DMS 273 (cell line): ENCODE measurements around the gene NKX2-3.

Source experiments
- DNase-seq: peaks from one replicate; lab custom pipeline; 2025; ENCODE audit not compliant: unreplicated experiment; lab: John Stamatoyannopoulos, UW

Gene NKX2-3

DNA sequence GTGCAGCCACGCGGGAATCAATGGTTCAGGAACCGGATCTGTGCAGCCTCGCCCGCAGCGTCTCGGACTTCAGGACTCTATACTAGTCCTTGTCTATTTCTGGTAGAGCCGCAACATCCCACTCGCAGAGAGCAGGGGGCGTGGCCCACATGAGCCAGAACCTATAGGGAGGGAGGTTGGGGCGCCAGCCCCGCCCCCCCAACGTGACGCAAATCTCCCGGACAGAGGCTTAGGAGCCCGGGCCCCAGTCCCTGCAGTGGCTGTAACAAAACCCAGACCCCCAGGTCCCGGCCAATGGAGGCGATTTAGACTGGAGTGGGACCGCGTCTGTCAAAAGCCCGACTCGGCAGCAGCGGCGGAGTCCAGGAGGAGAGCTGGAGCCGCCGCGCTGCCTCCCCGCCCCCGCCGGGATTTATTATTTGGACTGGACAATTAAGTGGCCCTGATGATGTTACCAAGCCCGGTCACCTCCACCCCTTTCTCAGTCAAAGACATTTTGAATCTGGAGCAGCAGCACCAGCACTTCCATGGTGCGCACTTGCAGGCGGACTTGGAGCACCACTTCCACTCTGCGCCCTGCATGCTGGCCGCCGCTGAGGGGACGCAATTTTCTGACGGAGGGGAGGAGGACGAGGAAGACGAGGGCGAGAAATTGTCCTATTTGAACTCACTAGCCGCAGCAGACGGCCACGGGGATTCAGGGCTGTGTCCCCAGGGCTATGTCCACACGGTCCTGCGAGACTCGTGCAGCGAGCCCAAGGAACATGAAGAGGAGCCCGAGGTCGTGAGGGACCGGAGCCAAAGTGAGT, at the start of gene NKX2-3:
TSS of gene NKX2-3 (plus strand) at position 256 of the 809 bp plus-strand sequence. CDS start at position 446, 190 bp downstream.
- peak; percentile 90 for DNase-seq

DNA sequence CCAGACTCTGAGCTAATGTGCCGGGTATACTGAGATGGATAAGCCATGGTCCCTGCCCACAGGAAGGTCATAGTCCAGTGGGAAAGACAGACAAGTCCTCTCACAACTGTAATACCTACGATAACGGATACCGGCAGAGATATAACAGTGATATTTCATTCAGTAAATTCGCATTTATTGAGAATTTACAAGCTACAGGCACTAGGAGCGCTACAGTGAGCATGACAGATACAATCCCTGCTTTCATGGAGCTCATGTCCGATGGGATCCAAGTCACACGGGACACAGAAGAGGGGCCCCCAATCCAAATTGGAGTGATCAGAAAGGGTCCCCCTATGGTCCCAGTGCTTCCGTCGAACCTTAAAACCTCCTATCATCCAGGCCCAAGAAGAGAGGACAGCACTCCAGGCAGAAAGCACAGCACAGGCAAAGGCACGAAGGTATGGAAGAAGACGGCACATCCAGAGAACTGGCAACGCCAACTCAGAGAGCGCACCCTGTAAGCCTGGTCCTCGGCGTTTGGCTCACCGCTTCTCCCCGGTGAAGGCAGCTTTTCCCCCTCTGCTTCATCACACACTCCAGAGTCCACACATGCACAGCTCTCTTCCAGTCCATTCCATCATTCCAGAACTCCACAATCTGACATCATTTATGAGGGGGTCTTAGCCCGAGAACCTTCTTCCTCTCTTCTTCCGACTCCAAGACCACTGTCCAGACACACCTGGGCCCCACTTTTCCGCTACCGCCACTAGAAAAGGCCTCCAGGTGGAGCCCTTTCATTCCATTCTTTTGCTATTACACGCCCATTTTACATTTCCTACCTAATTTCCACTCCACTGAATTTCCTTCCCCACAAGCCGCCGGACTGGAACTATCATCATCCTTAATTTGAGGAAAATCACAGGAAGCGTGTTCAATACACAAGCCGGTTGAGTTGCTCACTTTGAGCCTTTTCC, 47.8 kb upstream of the NKX2-3 start:
- DNase-seq, result peak; percentile 1

DNA sequence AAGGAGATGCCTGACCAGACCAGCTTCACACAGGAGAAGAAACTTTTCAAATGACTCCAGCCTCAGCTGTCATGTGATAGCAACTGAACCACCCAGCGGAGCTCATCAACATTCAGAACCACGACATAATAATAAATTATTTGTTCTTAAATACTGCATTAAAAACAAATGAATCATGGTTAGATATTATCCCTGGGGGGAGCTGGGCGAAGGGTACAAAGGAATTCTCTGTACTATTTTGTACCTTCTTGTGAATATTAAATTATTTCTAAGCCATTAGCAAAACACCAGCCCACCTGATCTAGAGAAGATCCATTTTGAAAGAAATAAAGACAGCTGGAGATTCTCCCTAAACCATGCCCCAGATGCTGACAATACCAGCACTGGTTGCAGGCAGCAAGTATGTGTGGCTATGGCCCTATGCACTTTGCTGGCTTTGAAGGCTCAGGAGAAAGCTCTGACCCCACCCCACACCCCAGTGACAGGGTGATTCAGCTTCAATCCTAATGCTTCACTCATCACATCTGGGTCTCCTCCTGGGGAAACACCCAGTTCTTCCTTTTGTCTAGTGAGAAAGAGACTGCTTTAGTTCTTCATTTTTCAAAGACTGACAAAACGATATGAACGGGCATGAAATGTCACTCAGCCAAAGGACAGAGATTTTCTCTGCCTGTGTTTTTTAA, 45.5 kb upstream of the NKX2-3 start:
- no peak for DNase-seq

DNA sequence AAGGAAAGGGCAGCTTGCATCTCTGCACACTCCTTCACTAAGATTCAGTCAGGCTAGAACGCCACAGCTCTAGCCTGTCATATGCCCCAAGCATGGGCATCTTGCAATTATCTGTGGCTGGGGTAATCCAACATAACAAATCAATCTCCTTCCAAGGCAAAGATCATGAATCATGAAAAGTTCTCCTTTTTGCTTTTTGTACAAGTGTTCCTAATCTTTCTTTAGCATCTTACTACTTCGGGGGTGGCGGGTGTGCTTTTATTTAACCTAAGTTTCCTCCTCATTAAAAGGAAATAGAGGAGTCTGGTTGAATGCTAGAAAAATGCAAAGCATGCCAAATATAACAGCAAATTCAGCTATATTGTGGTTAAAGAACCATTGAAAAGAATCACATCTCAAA, 43.5 kb upstream of the NKX2-3 start:
- no peak for DNase-seq

DNA sequence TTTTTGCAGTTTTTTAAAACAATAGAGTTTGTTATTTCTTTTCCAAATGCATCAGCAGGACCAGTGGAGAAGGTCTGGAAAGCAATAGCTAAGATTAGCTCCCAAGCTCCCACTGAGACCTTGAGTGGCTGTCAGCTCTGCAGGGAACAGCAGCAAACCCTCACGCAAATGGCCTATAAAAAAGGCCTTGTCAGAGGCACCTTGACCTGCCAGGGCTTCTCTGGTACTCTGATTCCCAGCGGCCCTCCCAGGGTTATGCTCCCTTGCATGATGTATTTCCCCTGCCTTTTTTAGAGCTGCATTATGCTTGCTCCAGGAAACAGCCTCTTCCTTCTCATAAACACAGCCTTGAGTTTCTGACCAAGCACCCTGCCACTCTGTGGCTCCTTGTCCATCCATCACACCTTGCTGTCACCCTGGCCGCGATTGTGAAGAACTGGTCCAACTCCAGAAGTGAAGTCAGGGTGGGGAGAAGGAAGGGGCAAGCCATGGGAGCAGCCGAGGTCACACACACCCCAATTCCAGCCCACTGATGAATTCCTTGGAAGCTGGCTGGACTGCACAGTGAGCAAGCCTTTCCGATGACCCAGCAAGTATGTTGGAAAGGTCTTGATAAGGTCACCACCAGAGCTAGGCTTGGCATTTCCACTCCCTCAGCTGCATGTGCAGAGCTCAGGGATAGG, 35.3 kb upstream of the NKX2-3 start:
- no peak for DNase-seq

DNA sequence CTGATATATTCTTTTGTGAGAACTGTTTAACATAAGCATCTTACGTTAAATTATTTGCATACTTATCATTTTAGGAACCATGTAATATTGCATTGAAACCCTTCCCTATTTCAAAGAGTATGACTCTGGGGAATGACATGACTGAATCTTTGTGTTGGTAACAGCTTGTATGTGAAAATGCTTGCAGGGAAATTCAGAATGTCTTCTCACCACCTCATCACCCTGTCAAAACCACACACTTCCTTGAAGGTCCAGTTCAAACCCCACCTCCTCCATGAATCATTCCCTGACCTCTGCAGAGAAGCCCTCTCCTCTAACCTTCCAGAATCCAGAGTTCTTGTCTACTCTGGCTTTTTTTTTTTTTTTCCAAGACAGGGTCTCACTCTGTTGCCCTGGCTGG, 26.3 kb upstream of the NKX2-3 start:
- no peak for DNase-seq

DNA sequence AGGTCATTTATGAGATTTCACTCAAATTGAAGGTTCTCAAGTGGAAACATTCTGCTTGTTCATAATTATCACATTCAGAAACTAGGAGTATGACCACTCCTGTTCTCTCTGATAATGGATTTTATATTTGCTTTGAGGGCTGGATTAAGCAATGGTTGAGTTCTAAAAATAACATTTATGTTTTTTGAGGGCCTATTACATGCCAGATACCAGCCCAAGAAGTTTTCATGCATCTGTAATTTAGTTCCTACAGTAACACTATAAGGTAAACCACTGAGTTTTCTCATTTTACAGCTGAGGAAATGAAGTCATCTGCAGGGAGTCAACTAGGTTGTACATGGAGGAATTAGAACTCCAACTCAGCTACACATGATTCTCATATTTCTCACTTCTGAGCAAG, 25.5 kb upstream of the NKX2-3 start:
- DNase-seq, result no peak

DNA sequence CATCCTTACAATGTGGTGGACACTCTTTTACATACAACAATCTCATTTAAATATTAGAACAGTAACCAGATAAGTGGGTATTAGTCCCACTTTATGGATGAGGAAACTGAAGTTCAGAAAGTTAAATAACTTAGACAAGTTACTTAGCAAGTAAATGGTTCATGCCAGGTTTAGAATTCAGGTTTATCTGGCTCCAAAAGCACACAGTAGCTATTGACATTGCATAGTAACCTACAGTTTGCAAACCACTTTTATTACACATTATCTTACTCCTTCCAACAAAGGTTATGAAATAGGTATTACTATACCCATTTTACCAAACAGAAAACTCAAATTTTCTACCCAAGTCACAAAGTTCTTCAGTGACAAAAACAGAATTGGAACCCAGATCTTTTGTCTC, 19.7 kb upstream of the NKX2-3 start:
- DNase-seq, result no peak

DNA sequence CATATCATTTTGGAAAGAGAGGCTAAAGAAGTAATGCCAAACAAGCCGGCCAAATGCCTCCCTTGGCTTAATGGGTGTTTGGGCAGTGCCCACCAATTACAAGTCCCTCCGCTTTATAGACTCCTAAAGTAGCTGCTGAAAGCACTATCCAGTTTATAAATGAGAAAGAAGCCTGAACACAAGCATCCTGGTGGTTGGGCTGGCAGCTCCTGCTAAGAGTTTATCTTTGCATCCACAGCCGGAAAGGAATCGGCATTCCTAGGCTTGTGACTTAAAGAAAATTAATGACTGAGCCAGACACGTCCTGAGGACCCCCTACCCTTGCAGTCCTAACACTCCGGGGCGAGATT, 13.1 kb upstream of the NKX2-3 start:
- DNase-seq, result no peak

DNA sequence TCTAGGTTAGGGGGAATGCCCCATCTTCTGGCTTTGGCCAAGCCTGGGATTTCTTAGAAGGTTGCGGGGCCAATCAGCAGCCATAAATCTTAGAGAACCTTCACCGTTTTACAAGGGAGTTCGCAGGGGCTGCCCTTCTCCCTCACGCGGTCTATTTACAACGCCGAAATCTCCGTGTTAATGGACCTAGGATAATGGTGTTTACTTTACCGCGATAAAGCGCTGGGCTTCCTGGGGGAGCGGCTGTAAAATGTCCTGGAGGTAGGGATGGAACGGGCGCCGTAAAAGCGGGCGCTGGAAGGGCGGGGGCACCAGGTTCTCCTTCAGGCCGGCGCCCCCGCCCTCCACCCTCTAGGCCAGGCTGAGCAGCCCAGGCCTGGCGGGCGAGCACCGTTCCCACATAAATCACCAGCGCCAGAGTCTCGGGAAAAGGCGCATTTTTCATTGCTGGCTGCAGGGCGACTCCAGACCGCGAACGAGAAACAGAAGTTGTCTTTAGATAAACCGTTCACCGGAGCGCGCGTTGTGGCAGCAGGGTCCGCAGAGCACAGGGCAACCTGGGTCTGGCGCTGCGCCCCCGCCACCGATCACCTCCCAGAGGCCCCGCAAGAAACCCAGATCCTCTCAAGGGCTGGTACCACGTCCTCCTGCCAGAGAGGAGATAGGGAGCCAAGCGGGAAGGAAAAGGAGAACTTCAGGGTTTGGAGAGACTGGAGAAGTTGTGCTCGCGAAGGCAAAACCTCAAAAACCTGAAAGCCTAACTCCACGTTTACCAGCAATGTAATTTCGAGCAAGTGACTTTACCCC, 12.5 kb upstream of the NKX2-3 start:
- DNase-seq, result no peak

DNA sequence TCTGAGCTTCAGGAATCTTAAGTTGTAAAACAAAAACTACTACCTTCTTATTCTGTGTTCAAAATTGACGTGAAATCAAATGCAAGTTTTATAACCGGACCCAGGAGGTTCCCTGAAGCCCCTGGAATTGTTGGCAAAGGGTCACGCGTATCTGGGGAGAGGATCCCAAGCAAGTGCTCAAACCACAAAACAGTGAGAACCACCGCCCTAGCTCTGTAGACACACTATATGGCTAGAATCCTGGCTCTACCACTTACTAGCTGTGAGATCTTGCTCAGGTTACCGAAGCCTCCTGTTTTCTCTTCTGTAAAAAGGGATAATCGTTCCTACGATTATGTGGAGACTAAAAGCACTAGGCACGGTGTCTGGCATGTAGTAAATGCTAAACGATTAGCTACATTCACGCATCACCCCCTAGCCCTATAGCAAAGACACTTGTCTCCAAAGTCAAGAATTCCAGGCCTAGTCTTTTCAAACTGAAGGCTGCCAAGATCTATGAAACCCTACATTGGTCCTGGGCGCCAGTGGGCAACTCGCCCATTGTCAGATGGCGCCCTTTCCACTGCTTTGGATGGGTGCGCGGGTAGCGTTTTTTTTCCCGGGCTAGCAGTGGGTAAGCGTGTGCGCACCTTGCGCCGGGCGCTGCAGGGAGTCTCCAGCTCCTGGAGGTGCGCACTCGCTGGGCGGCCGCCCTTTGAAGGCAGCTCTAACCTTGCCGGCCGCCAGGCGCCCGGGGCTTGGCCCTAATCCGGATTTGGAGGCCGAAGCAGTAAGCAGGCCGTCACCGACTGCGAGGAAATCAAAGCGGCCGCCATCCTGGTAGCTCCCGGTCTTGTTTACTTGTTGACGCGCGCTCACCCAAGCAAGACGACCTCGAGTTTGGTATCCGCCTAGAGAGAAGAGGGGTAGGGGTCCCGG, 11.6 kb upstream of the NKX2-3 start:
- no peak for DNase-seq

DNA sequence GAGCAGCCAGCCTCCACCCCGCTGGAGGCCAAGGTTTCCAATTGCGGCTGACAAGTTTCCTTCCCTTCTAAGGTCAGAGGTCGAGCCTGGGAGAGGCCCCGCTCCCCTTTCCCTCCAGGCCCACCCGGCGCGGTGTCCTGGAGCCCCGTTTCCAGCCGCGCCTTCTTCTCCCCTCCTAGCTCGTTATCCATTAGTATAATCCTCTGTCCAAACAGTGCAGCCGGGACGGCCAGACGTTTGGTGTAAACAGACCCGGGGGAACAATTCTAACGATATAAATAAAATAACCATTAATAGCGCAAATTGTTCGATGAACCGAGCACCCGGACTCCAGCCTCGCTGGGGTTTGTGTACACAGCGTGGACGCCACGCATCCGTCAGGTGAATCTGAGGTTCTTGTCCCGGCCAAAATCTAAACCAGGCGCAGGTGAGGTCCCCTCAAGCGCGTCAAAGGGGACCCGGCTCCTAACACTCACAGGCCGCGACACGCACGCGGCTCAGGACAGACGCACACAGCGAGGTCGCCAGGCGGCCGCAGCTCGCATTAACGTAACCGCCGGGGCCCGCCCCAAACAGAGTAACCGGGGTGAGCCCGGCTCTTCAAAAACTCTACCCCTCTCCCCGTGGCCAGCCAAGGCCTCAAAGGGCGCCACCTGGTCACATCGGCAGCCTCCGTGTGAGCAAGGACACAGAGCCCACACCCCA, 10.8 kb upstream of the NKX2-3 start:
- DNase-seq, result no peak

DNA sequence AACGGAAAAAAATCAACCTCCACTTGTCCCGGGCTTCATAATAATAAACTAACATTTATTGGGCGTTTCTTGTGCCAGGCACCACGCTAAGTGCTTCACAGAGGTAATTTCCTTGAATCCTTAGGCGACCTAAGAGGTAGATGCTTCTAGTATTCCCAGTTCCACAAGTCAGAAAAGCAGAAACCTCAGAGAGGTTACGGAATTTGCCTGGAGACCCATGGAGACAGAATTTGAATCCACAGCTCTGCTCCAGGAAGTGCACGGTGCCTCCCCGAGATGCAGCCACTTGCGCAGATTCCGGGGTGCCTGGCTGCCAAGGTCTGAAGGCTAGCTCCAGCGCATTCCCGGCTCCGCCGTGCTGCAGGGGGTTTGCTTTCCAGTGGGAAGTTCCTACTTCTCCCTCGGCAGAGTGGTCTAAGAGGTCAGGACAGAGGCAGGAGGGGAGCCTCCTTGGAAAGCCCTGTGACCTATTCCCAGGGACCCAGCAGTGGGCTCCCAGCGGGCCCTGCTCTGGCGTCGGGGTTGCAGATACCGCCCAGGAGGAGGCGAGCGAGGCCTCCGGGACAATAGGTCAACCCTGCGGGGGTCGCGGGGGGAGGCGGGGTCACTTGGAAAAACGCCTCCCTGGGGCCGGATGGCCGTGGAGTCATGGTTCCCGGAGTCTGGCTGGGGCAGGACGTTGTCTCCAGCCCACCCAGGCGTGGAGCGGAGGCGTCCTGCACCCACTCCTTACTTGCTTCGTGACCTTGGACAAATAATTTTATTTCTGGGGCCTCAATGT, 10.1 kb upstream of the NKX2-3 start:
- no peak for DNase-seq

DNA sequence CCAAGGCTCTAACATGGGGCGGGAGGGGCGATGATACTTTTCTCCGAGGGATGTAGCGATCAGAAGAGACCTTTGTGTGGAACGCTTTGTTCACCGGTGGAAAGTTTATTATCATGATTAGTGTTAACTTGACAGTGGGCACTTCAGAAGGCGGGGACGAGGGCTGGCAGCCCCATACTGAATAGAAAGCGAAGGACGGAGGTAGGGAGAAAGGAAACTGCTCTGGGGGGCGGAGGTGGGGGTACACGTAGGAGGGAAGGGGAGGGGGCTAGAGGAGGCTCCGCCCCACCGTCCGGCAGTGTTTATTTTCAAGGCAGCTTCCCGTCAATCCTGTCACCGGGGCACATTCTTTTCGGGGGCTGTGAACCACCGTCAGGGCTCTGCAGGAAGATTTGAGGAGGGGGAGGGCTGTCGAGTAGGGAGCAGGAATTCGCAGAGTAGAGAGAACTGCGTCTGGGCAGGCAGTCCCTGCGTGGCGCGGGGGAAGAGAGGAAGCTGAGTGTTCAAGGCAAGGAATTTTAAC, 9.4 kb upstream of the NKX2-3 start:
- no peak for DNase-seq

DNA sequence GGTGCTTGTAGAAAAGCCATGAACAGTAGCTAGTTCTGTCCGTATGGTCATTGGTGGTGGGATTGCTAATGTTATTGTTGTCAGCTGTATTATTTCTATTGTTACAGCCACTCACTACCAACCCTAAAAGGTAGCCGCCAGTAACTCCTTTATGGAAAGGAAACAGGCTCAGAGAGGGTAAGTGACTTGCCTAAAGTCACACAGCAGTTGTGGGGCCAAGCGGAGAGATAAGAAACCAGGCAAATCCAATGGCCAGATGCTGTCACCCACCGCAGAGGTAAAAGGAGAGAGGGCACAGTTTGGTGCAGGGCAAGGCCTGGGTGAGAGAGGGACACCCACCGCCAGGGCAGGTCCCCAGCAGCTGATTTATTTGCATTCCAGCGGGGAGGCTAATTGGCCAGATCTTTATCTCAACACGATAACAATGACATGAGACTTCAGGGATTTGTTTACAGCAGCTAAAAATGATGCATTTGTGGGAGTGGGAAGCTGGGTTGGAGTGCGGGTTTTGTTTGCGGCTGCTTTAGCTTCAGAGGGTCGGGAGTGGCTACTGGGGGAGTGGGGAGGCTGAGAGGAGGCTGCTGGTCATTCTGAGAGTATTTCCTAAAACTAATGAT, 8.6 kb upstream of the NKX2-3 start:
- DNase-seq, result no peak

DNA sequence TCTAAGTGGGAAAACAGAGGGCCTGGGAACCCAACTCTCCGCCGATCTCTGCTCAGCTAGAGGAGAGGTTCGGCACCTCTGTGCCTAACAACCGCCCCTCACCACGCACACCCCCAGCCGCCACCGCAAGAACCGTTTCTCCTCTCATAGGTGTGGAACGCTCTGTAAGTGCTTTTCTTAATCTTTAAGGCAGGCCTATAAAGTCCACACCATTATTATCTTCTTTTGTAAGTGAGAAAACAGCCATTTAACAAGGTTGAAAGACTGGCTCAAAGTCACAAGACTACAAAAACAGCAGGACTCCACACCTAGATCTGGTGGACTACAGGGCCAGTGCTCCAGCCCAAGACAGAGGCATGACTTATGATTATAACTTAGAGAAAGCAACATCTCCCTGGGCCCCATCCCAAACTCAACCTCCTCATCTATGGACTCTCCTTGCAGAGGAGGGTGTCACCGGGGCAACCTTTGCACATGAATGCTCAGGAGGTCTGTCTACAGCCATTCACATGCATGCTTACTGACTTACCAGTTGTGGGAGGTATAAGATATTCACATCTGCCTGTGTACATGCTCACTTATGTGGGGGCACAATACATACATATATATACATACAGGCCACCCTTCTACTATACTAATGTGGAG, 7.9 kb upstream of the NKX2-3 start:
- no peak for DNase-seq

DNA sequence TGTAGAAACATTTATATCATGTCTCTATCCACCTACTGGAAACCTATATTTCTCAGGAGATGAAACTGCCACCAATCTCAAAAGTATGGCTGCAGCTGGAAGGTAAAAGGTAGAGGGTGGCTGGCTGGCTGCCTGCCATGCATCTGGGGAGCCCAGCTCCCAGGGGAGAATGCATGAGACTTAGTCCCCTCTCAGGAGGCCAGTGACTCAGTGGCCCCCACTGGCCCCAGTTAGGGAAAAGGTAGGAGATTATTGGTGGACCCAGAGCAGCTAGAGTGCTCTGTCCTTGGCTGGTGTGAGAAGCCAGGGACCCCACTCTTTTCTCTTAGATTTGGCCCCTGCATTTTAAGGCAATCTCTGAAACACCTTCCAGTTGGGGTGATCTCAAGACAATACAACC, 6.8 kb upstream of the NKX2-3 start:
- no peak for DNase-seq
